Liver (tissue), 9 donors: ENCODE measurements around the gene BABAM1. TPM values are rescaled to one million over a fixed set of nuclear protein-coding genes. Genes with fewer than 3 reads are reported as not detected.

ENCODE experiments used
- DNase-seq: peaks from one replicate; pipeline ENCODE4 v3.0.0-alpha.2; 2017; ENCODE audit warnings: low spot score
- H3K27ac ChIP-seq, 2 donors: one replicate each; pipeline ENCODE4 v1.7.0; 2013; ENCODE audit warnings: inconsistent platforms in 2 of 2, low read length in 2 of 2, control low read depth in 1 of 2, low read depth in 1 of 2, mild to moderate bottlenecking in 1 of 2
- H3K27me3 ChIP-seq, 4 donors: one replicate each; pipeline versions ENCODE4 v1.6.1 to v1.7.0; 2013; ENCODE audit warnings: low read length in 3 of 4, inconsistent platforms in 1 of 4, mild to moderate bottlenecking in 1 of 4, moderate library complexity in 1 of 4; ENCODE audit not compliant: control insufficient read depth in 4 of 4, insufficient read depth in 4 of 4
- H3K36me3 ChIP-seq, 4 donors: one replicate each; pipeline versions ENCODE4 v1.6.1 to v1.7.0; 2013; ENCODE audit warnings: low read length in 3 of 4, mild to moderate bottlenecking in 3 of 4, low read depth in 1 of 4, moderate library complexity in 1 of 4; ENCODE audit not compliant: control insufficient read depth in 4 of 4, insufficient read depth in 3 of 4
- H3K4me1 ChIP-seq, 4 donors: one replicate each; pipeline versions ENCODE4 v1.6.1 to v1.7.0; 2013; ENCODE audit warnings: low read length in 3 of 4, mild to moderate bottlenecking in 3 of 4, moderate library complexity in 1 of 4; ENCODE audit not compliant: control insufficient read depth in 4 of 4, insufficient read depth in 4 of 4
- H3K4me3 ChIP-seq, 3 donors: one replicate each; pipeline versions ENCODE4 v1.6.1 to v1.7.0; 2013; ENCODE audit warnings: low read length in 3 of 3, control low read depth in 1 of 3, low read depth in 1 of 3, mild to moderate bottlenecking in 1 of 3
- H3K9ac ChIP-seq, 2 donors: one replicate each; pipeline ENCODE4 v1.7.0; 2013; ENCODE audit warnings: low read length in 2 of 2, mild to moderate bottlenecking in 2 of 2, moderate library complexity in 2 of 2, control low read depth in 1 of 2, low read depth in 1 of 2
- H3K9me3 ChIP-seq, 4 donors: one replicate each; pipeline versions ENCODE4 v1.6.1 to v1.7.0; 2013; ENCODE audit warnings: low read length in 3 of 4; ENCODE audit not compliant: control insufficient read depth in 4 of 4
- FOXA1 ChIP-seq: IDR thresholded peaks from 2 replicates; pipeline ENCODE4 v1.6.1; 2016; ENCODE audit warnings: antibody characterized with exemption
- GABPA ChIP-seq, 2 donors: IDR thresholded peaks in 1 of 2; conservative IDR thresholded peaks in 1 of 2; 2 replicates each; pipeline ENCODE4 v1.6.1; 2016; ENCODE audit warnings: antibody characterized with exemption in 2 of 2, mild to moderate bottlenecking in 1 of 2, moderate library complexity in 1 of 2
- HNF4A ChIP-seq, 2 donors: conservative IDR thresholded peaks; 2 replicates each; pipeline ENCODE4 v1.6.1; 2016; ENCODE audit warnings: antibody characterized with exemption in 2 of 2, mild to moderate bottlenecking in 2 of 2
- RAD21 ChIP-seq, 2 donors: IDR thresholded peaks; 2 replicates each; pipeline ENCODE4 v1.6.1; 2016; ENCODE audit warnings: antibody characterized with exemption in 2 of 2, mild to moderate bottlenecking in 2 of 2
- RXRA ChIP-seq, 2 donors: IDR thresholded peaks; 2 replicates each; pipeline ENCODE4 v1.6.1; 2017 to 2018; ENCODE audit warnings: antibody characterized with exemption in 2 of 2, mild to moderate bottlenecking in 1 of 2
- WGBS: extraction: QIAGEN DNeasy Blood & Tissue Kit; methylation state at CpG from one replicate; pipeline ENCODE4 v1.1.7; 2013; 5-methylcytosine and 5-hydroxymethylcytosine counted together
- polyA plus RNA-seq, 2 donors: library from polyadenylated mRNA; stranded (reverse) in 1 of 2; unstranded in 1 of 2; fragments of 200-250 nt in 1 of 2; fragments of >200 nt in 1 of 2; fragmentation: Nextera tagmentation in 1 of 2; extraction: Ambion mirVana in 1 of 2; gene quantifications; one replicate each; pipeline versions ENCODE4 v1.2.1 to v1.2.3, GENCODE V29; 2013 to 2015
- total RNA-seq, 2 donors: library from RNA; depleted of rRNA; stranded (reverse); fragments of >200 nt; gene quantifications; one replicate each; pipeline ENCODE4 v1.2.3, GENCODE V29; 2014
- TF ChIP-seq, protein P1 (sequence below): fragments of 150-350 bp; IDR thresholded peaks from 2 replicates; pipeline ENCODE4 v1.5.1; 2017; ENCODE audit warnings: improper control_type of control experiment, low read depth, low read length; ENCODE audit not compliant: missing input control
- TF ChIP-seq, protein P2 (sequence below): IDR thresholded peaks from 2 replicates; pipeline ENCODE4 v1.6.1; 2016; ENCODE audit warnings: antibody characterized with exemption
- TF ChIP-seq, protein P3 (sequence below): IDR thresholded peaks from 2 replicates; pipeline ENCODE4 v1.6.1; 2016; ENCODE audit warnings: antibody characterized with exemption
- TF ChIP-seq, protein P4 (sequence below): IDR thresholded peaks from 2 replicates; pipeline ENCODE4 v1.6.1; 2016; ENCODE audit warnings: antibody characterized with exemption
- donor health status: healthy.
- donor health status: healthy.
- donor health status: healthy.
- donor health status: healthy.
- donor health status: healthy.

BABAM1 gene
- total and polyA plus RNA-seq, 4 donors, result 29.3 to 47.0 (median 33.5) TPM

DNA sequence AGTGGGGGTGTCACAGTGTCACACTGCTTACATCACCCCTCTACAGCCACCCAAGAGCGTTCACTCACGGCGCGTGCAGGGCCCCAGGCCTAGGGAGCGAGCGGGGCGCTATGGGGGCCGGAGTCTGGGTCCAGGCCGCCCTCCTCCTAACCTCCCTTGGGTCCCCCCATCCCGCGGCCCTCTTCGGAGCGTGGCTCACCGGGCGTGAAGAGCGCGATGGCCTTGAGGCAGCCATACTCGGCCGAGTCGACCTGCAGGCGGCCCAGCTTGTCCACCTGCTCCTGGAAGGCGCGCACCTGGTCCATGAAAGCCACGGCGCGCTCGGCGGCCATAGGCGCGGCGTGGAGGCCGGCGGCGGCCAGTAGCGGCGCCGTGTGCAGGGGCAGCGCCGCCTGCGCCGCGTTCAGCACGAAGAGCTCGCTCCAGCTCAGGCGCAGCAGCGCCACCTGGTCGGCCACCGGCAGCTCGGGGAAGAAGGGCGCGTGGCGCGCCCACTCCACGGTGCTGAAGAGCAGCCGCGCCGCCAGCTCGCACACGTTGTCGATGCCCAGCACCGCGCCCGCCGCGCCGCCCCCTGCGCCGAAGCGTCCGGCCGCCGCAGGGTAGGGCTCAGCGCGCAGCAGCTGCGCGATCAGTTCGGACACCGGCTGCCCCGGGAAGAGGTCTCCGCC lies 31.8 kb upstream of the BABAM1 start:
- 29% methylated on average over 80 of the region's 80 CpGs for WGBS
- Histone ChIP-seq H3K27ac (peak overlapping the region; percentile 40 to 46), H3K4me1 (peaks cover 17 to 53% (median 40%) of the 10 kb centered on the region in 4 donors), H3K4me3 (peak overlapping the region in 2 of 3 donors; percentile 23 to 51), H3K36me3 (peaks cover 7 to 27% (median 16%) of the 10 kb centered on the region in 4 donors), H3K9me3 (no peaks in the 10 kb centered on the region), H3K27me3 (no peaks in the 10 kb centered on the region), H3K9ac (no peak overlapping the region)
- peak in 1 of 2 donors; percentile 20 for TF ChIP-seq RAD21 (IDR thresholded peaks at IDR 0.05)
- TF ChIP-seq FOXA1, result no peak
- TF ChIP-seq, protein P1, sequence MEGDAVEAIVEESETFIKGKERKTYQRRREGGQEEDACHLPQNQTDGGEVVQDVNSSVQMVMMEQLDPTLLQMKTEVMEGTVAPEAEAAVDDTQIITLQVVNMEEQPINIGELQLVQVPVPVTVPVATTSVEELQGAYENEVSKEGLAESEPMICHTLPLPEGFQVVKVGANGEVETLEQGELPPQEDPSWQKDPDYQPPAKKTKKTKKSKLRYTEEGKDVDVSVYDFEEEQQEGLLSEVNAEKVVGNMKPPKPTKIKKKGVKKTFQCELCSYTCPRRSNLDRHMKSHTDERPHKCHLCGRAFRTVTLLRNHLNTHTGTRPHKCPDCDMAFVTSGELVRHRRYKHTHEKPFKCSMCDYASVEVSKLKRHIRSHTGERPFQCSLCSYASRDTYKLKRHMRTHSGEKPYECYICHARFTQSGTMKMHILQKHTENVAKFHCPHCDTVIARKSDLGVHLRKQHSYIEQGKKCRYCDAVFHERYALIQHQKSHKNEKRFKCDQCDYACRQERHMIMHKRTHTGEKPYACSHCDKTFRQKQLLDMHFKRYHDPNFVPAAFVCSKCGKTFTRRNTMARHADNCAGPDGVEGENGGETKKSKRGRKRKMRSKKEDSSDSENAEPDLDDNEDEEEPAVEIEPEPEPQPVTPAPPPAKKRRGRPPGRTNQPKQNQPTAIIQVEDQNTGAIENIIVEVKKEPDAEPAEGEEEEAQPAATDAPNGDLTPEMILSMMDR, result peak; percentile 21
- peak; percentile 71 for DNase-seq

DNA sequence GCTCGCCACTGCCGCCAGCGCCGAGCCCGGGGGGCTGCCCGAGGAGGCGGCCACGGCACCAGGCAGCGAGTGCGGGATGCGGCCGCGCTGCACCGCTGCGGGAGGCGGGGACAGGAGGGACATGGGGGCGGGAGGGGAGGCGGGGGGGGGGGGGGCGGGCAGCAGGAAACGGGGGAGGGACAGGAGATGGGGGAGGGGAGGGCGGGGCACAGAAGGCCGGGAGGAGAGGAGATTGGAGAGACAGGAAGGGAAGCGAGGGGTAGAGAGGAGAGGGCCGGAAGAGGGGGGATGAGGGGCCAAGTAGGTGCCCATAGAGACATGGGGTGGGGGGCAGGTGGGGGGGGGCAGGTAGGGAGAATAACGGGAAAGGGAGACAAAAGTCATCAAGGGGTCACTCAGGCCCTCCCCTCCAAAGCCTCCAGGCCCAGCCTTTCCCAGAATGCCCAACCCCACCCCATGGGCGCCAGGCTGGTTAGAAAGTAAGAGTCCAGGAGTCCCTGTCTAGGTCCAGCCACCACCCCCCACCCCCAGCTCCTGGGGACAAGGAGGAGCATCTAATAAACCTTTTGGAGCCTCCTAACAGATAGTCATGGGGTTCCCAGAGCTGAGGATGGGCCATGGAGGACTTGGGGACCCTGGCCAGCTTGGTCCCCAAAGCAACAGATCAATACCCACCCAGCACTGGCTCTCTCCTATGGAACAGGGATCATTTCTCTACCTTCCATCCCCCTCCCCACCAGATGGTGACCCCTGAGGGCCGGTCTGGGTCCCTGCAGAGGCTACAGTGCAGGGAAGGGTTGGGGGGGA lies 31.1 kb upstream of the BABAM1 start:
- DNase-seq, result peak; percentile 53
- WGBS, result 23% methylated on average over 24 of the region's 27 CpGs
- Histone ChIP-seq H3K9ac (no peak overlapping the region), H3K4me1 (peaks cover 21 to 61% (median 48%) of the 10 kb centered on the region in 4 donors), H3K27ac (peak overlapping the region; percentile 41 to 46), H3K4me3 (peak overlapping the region in 1 of 3 donors; percentile 51), H3K9me3 (no peaks in the 10 kb centered on the region), H3K36me3 (peaks cover 7 to 23% (median 16%) of the 10 kb centered on the region in 4 donors), H3K27me3 (no peaks in the 10 kb centered on the region)
- TF ChIP-seq, protein P2, sequence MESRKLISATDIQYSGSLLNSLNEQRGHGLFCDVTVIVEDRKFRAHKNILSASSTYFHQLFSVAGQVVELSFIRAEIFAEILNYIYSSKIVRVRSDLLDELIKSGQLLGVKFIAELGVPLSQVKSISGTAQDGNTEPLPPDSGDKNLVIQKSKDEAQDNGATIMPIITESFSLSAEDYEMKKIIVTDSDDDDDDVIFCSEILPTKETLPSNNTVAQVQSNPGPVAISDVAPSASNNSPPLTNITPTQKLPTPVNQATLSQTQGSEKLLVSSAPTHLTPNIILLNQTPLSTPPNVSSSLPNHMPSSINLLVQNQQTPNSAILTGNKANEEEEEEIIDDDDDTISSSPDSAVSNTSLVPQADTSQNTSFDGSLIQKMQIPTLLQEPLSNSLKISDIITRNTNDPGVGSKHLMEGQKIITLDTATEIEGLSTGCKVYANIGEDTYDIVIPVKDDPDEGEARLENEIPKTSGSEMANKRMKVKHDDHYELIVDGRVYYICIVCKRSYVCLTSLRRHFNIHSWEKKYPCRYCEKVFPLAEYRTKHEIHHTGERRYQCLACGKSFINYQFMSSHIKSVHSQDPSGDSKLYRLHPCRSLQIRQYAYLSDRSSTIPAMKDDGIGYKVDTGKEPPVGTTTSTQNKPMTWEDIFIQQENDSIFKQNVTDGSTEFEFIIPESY, result no peak
- TF ChIP-seq GABPA (IDR thresholded peaks at IDR 0.05 in 1 of 2, conservative IDR thresholded peaks at IDR 0.05 in 1 of 2), result no peak
- TF ChIP-seq, protein P3, sequence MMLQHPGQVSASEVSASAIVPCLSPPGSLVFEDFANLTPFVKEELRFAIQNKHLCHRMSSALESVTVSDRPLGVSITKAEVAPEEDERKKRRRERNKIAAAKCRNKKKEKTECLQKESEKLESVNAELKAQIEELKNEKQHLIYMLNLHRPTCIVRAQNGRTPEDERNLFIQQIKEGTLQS, result no peak
- TF ChIP-seq RXRA (IDR thresholded peaks at IDR 0.05), result no peak
- TF ChIP-seq, protein P4, sequence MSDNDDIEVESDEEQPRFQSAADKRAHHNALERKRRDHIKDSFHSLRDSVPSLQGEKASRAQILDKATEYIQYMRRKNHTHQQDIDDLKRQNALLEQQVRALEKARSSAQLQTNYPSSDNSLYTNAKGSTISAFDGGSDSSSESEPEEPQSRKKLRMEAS, result no peak
- peak; percentile 25 to 28 for TF ChIP-seq HNF4A (conservative IDR thresholded peaks at IDR 0.05)
